ENCODE results near the gene BMP6.

BMP6 gene

GRCh38 chr6:7899101-7899888 is 173.4 kb downstream of the BMP6 start:
- Mint-ChIP-seq H3K4me3 (no peak overlapping the region), H3K36me3 (peaks cover 97% of the 10 kb centered on the region), H3K4me1 (no peaks in the 10 kb centered on the region), H3K9me3 (no peaks in the 10 kb centered on the region), H3K27ac (no peak overlapping the region)
- DNase-seq (ENCODE audit: low spot score in 2 of 2) (no peak), ATAC-seq (peak; percentile 56)

DNA sequence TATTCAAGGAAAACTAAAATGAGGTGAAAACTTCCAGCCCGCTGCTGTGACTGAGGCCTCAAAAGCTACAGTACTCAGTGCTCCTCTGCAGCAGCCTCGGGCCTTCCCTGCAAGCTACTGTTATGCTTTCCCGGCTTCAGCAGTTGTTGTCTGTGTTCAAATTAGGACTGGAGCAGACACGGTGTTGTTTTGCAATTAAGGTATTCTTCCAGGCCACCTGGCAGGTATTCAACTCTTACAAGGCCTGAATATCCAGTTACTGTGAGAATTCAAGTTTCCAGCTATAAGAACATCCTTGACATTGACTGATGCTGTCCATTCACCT is 174.0 kb downstream of the BMP6 start:
- H3K9me3 Mint-ChIP-seq: no peaks in the 10 kb centered on the region
- no peak overlapping the region for H3K27ac Mint-ChIP-seq
- H3K4me1 Mint-ChIP-seq: peaks cover 6% of the 10 kb centered on the region
- DNase-seq (ENCODE audit: low spot score in 2 of 2) (no peak), ATAC-seq (no peak)
- peaks cover 97% of the 10 kb centered on the region for H3K36me3 Mint-ChIP-seq
- H3K4me3 Mint-ChIP-seq: no peak overlapping the region

- Mint-ChIP-seq H3K4me3 (no peak overlapping the region), H3K36me3 (peaks cover 95% of the 10 kb centered on the region)
Observed at GRCh38 chr6:7900621-7901020, 174.7 kb downstream of the BMP6 start.

DNA sequence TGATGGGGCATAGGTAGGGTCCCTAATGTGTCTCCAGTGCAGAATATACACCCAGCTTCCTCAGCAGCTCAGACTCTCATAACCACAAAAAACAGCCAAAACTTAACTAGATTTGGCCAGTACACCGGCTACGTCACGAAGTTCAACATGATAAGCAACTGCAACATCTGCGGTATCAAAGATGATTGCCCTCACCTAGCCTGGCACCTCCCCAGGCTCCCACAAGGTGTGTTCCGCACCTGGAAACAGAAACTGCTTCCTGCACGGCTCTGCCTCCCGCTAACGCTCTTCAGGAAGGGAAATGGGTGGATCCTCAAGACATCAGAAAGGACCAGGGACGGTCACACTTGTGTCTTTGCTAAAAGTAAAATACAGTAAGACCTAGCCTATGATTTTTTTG is 175.2 kb downstream of the BMP6 start:
- Mint-ChIP-seq H3K36me3 (peaks cover 91% of the 10 kb centered on the region), H3K27ac (no peak overlapping the region), H3K4me1 (peaks cover 12% of the 10 kb centered on the region), H3K9me3 (no peaks in the 10 kb centered on the region), H3K4me3 (no peak overlapping the region)
- DNase-seq (ENCODE audit: low spot score in 2 of 2): no peak
- ATAC-seq: no peak

More at GRCh38 chr6:7900621-7901020, 174.7 kb downstream of the BMP6 start:
- DNase-seq (ENCODE audit: low spot score in 2 of 2): no peak
- no peak for ATAC-seq
- H3K27ac Mint-ChIP-seq: no peak overlapping the region
- peaks cover 12% of the 10 kb centered on the region for H3K4me1 Mint-ChIP-seq
- no peaks in the 10 kb centered on the region for H3K9me3 Mint-ChIP-seq

DNA sequence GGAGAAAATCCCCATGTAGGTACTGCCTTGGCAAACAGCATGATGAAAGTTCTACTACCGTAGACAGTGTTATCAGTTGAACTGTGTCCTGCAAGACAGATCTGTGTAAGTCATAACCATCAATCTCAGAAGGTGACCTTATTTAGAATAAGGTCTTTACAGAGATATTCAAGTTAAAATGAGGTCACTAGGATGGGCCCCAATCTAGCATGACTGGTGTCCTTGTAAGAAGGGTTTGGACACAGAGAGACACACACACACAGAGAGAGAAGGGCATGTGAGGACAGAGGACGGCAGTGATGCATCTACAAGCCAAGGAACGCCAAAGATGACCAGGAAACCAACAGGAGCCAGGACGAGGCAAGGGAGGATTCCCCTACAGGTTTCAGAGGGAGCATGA is 175.9 kb downstream of the BMP6 start:
- H3K4me3 Mint-ChIP-seq: no peak overlapping the region
- peaks cover 12% of the 10 kb centered on the region for H3K4me1 Mint-ChIP-seq
- DNase-seq (ENCODE audit: low spot score in 2 of 2) (no peak), ATAC-seq (no peak)
- no peaks in the 10 kb centered on the region for H3K9me3 Mint-ChIP-seq
- peaks cover 84% of the 10 kb centered on the region for H3K36me3 Mint-ChIP-seq
- no peak overlapping the region for H3K27ac Mint-ChIP-seq

GRCh38 chr6:7902221-7902620 is 176.3 kb downstream of the BMP6 start:
- no peak overlapping the region for H3K4me3 Mint-ChIP-seq
- H3K4me1 Mint-ChIP-seq: peaks cover 12% of the 10 kb centered on the region
- no peak overlapping the region for H3K27ac Mint-ChIP-seq
- no peaks in the 10 kb centered on the region for H3K9me3 Mint-ChIP-seq
- DNase-seq (ENCODE audit: low spot score in 2 of 2): no peak
- no peak for ATAC-seq
- H3K36me3 Mint-ChIP-seq: peaks cover 80% of the 10 kb centered on the region

DNA sequence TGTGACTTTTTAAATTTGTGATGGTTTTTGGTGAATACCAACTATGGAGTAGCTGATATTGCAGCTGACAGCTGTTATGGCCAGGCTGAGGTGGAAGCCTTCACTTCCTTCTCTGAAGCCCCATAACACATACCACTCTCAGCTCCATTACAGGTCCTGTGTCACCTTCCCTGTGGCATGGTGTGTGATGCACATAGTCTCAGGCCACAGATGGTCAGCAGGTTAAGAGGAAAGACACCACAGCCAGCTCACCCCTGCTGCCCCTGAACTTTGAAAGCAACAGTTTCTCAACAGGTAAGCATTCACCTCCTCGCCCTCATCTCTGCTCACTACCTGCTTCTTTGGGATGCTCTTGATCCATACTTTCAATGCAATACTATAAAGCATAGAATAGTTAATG is 177.0 kb downstream of the BMP6 start:
- no peak for DNase-seq (ENCODE audit: low spot score in 2 of 2)
- no peak for ATAC-seq
- Mint-ChIP-seq H3K36me3 (peaks cover 78% of the 10 kb centered on the region), H3K27ac (no peak overlapping the region), H3K4me1 (peaks cover 17% of the 10 kb centered on the region), H3K9me3 (no peaks in the 10 kb centered on the region), H3K4me3 (no peak overlapping the region)

DNA sequence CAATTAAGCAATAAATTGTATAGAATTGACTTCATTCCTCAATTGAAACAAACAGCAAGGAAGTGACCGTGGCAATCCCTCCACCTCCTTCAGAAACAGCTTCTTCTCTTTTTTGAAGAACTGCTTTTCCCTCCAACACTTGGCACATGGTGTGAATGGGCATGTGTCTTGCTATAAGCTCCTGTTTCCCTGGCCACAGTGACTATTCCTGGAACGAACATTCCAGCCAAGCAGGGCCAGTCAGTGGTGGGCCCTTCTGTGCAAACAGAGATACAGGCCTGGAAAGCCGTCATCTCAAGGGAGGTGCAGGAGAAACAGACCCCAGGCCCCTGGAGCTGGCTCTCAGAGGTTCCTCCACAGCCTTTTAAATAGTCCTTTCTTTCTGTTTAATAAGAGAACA is 177.8 kb downstream of the BMP6 start:
- ATAC-seq (no peak), DNase-seq (ENCODE audit: low spot score in 2 of 2) (no peak)
- peaks cover 75% of the 10 kb centered on the region for H3K36me3 Mint-ChIP-seq
- H3K4me1 Mint-ChIP-seq: peaks cover 18% of the 10 kb centered on the region
- H3K4me3 Mint-ChIP-seq: no peak overlapping the region
- no peaks in the 10 kb centered on the region for H3K9me3 Mint-ChIP-seq
- no peak overlapping the region for H3K27ac Mint-ChIP-seq

DNA sequence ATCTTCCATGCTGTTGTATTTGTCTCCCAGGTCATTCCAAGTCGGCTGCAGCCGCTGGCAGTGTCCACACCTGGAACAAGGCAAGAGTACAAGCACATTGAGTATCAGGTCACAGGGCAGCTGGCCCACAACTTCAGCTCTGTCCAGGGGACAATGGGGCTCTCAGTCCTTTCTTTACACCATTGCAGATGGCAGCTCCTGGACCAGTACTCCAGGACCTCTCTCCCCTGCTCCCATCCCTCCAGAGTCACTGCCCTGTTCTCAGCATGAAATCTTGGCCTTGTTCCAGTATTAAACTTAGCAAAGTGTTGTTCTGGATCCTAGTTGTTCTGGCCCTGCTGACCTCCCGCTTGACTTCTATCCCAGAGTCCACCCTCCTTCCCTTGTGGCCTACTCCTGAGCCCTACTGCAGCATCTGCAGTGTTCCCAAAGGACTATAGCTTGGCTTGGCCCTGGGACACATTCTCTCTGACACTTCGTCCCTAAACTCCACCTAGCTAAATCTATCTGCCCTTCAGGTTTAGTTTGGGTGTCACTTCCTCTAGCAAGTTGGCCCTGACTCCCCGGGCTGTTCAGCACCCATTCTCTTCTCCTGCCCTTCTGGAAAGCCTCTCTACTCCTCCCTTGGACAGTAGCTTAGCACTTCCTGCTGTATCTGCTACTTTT is 178.9 kb downstream of the BMP6 start:
- DNase-seq (ENCODE audit: low spot score in 2 of 2) (no peak), ATAC-seq (no peak)
- Mint-ChIP-seq H3K36me3 (peaks cover 71% of the 10 kb centered on the region), H3K27ac (peak overlapping the region; percentile 81), H3K4me3 (no peak overlapping the region), H3K9me3 (no peaks in the 10 kb centered on the region), H3K4me1 (peaks cover 25% of the 10 kb centered on the region)

DNA sequence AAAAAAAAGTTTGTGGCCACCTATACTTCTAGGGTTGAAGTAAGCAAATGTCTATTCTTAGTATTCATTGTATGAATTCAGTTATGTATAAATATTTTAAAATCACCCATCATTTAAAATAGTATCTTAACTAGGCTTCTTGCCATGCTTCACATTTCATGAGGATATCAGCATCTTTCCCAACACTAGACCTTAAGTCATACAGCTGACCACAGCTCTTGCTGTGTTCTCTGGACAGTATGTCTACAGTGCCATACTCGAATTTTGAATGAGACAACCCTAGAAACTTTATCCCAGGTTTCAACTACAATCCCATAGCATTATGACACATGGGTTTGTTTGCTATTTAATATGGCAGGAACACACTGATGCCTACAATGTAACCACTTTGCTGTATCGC is 179.5 kb downstream of the BMP6 start:
- Mint-ChIP-seq H3K4me3 (no peak overlapping the region), H3K4me1 (peaks cover 25% of the 10 kb centered on the region), H3K27ac (peak overlapping the region; percentile 81), H3K36me3 (peaks cover 65% of the 10 kb centered on the region), H3K9me3 (no peaks in the 10 kb centered on the region)
- ATAC-seq (no peak), DNase-seq (ENCODE audit: low spot score in 2 of 2) (no peak)

- DNase-seq (ENCODE audit: low spot score in 2 of 2): no peak
- Mint-ChIP-seq H3K27ac (no peak overlapping the region), H3K36me3 (peaks cover 51% of the 10 kb centered on the region), H3K4me3 (no peak overlapping the region), H3K4me1 (peaks cover 30% of the 10 kb centered on the region), H3K9me3 (no peaks in the 10 kb centered on the region)
- no peak for ATAC-seq
Observed at GRCh38 chr6:7906741-7907140, 180.8 kb downstream of the BMP6 start.

DNA sequence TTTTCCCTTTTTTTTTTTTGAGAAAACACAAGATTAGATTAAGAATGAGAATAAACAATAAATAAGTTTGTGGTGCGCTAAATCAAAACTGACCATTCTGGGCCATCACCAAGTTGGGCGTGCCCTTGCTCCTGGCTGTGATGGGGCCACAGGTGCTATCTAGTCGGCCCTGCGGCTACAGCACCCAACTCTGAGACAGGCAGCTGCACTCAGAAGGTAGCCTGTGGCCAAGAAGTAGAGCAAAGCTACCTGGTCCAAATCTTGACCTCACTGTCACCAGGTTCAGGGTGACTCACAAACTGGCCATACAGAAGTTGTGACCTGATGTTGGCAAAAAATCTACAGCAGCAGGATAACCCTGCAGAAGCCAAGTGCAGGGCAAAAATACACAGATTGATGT is 181.3 kb downstream of the BMP6 start:
- peaks cover 49% of the 10 kb centered on the region for H3K36me3 Mint-ChIP-seq
- H3K4me1 Mint-ChIP-seq: peaks cover 30% of the 10 kb centered on the region
- no peaks in the 10 kb centered on the region for H3K9me3 Mint-ChIP-seq
- ATAC-seq (no peak), DNase-seq (ENCODE audit: low spot score in 2 of 2) (no peak)
- H3K4me3 Mint-ChIP-seq: no peak overlapping the region
- H3K27ac Mint-ChIP-seq: no peak overlapping the region

- peak overlapping the region; percentile 87 for H3K27ac Mint-ChIP-seq
- peaks cover 27% of the 10 kb centered on the region for H3K4me1 Mint-ChIP-seq
- H3K4me3 Mint-ChIP-seq: peak overlapping the region; percentile 80
- DNase-seq (ENCODE audit: low spot score in 2 of 2) (peak; percentile 35 to 73), ATAC-seq (peak; percentile 67)
- H3K9me3 Mint-ChIP-seq: no peaks in the 10 kb centered on the region
- peaks cover 25% of the 10 kb centered on the region for H3K36me3 Mint-ChIP-seq
Observed at GRCh38 chr6:7909323-7910276, 183.7 kb downstream of the BMP6 start.

DNA sequence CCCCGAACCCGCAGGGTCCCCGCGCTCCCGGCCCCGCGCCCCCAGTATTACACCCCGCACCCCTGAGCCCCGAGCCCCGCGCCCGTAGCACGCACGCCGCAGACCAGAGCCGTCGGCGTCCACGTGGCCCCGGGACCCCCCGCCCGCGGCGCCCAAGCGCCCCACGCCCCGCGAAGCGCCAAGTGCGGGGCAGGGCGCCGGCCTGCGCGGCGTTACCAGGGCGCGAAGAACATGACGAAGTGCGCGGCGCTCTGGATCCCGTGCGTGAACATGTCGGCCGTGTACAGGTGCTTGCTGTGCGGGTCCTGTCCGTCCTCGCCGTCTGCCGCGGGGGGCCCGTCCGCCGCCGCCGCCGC is 184.4 kb downstream of the BMP6 start:
- DNase-seq (ENCODE audit: low spot score in 2 of 2): no peak
- peak overlapping the region; percentile 80 for H3K4me3 Mint-ChIP-seq
- peak; percentile 59 for ATAC-seq
- H3K9me3 Mint-ChIP-seq: no peaks in the 10 kb centered on the region
- H3K27ac Mint-ChIP-seq: no peak overlapping the region
- peaks cover 20% of the 10 kb centered on the region for H3K4me1 Mint-ChIP-seq
- H3K36me3 Mint-ChIP-seq: peaks cover 18% of the 10 kb centered on the region

DNA sequence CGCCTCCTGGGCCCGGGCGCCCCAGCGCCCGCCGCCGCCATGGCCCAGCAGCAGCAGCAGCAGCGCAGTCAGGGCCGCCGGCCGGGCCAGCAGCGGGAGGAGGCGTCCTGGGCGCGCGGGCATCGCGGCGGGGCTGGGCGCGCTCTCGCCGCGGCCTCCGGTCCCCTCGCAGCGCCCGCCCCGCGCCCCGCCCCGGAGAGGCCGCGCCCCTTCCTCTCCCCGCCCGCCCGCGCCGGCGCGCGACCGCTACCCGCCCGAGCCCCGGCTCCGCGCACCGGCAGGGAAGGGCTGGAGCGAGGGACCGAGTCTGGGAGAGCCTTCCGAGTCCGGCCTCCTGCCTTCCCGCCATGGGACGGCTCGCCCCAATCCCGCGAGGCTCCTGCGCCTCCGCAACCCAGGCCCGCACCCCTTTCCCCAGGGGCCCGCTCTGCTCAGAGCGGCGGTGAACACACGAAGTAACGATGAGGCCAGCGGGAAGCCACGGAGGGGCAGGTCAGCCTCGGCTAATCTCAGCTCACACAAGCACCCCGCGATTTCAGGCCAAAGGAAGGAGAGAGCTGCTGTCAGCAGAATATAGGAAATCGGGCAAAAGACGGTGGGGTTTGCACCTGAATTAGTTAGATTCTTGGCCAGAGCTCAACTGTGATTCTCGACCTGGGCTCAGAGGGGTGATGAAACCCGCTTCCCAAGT is 184.9 kb downstream of the BMP6 start, which contains the start of gene TXNDC5:
TSS of gene TXNDC5 (minus strand) at position 135 of the 691 bp plus-strand sequence. CDS start at position 123, 12 bp downstream.
- ATAC-seq: peak; percentile 84
- Mint-ChIP-seq H3K4me3 (peak within 1 kb of the TSS; percentile 80), H3K36me3 (peaks cover 16% of the 10 kb centered on the region), H3K27ac (peak within 1 kb of the TSS; percentile 87), H3K4me1 (peaks cover 18% of the 10 kb centered on the region), H3K9me3 (no peaks in the 10 kb centered on the region)
- DNase-seq (ENCODE audit: low spot score in 2 of 2): peak; percentile 48 to 75
